Ureter (tissue), 1 donor: ENCODE measurements around the gene GPC5. TPM values are rescaled to one million over a fixed set of nuclear protein-coding genes. Genes with fewer than 3 reads are reported as not detected.

Source experiments
- DNase-seq: peaks from one replicate; pipeline ENCODE4 v3.0.0-alpha.2; 2020; ENCODE audit warnings: low spot score
- total RNA-seq: library from RNA; stranded (reverse); gene quantifications from one replicate; pipeline ENCODE4 v1.2.4, GENCODE V29; 2023
- donor health status: DM: yes; HTN: yes; CAD: no.

Gene GPC5
- total RNA-seq, 1 donor from 2014 or later = 0.39 TPM

- DNase-seq = no peak
These were observed 56.2 kb downstream of the GPC5 start for GRCh38 chr13:91454666-91455065.

- no peak for DNase-seq
These were observed 58.4 kb downstream of the GPC5 start for GRCh38 chr13:91456837-91457236.

- no peak for DNase-seq
These were observed 61.1 kb downstream of the GPC5 start for GRCh38 chr13:91459485-91459884.

GRCh38 chr13:91464336-91464735 is 65.9 kb downstream of the GPC5 start:
- DNase-seq = no peak

GRCh38 chr13:91467236-91467635 is 68.8 kb downstream of the GPC5 start:
- no peak for DNase-seq

GRCh38 chr13:91468301-91468700 is 69.9 kb downstream of the GPC5 start:
- no peak for DNase-seq

- DNase-seq = no peak
These were observed 71.7 kb downstream of the GPC5 start for GRCh38 chr13:91470084-91470621.

- DNase-seq = no peak
These were observed 72.3 kb downstream of the GPC5 start for GRCh38 chr13:91470681-91471080.

GRCh38 chr13:91482427-91482826 is 84.0 kb downstream of the GPC5 start:
- DNase-seq = no peak

- no peak for DNase-seq
These were observed 93.6 kb downstream of the GPC5 start for GRCh38 chr13:91491980-91492379.

GRCh38 chr13:91493442-91493841 is 95.0 kb downstream of the GPC5 start:
- no peak for DNase-seq

- no peak for DNase-seq
These were observed 99.9 kb downstream of the GPC5 start for GRCh38 chr13:91498298-91498697.

- no peak for DNase-seq
These were observed 105.8 kb downstream of the GPC5 start for GRCh38 chr13:91504216-91504615.

- DNase-seq = no peak
These were observed 108.3 kb downstream of the GPC5 start for GRCh38 chr13:91506759-91507158.

- DNase-seq = no peak
These were observed 111.6 kb downstream of the GPC5 start for GRCh38 chr13:91510058-91510457.

GRCh38 chr13:91513790-91514189 is 115.4 kb downstream of the GPC5 start:
- DNase-seq = no peak

- no peak for DNase-seq
These were observed 118.4 kb downstream of the GPC5 start for GRCh38 chr13:91516799-91517198.

- no peak for DNase-seq
These were observed 122.5 kb downstream of the GPC5 start for GRCh38 chr13:91520952-91521351.

- no peak for DNase-seq
These were observed 124.7 kb downstream of the GPC5 start for GRCh38 chr13:91523116-91523515.

GRCh38 chr13:91526543-91527033 is 128.2 kb downstream of the GPC5 start:
- DNase-seq = no peak

- DNase-seq = no peak
These were observed 131.5 kb downstream of the GPC5 start for GRCh38 chr13:91529739-91530482.

GRCh38 chr13:91531646-91532045 is 133.2 kb downstream of the GPC5 start:
- no peak for DNase-seq

- no peak for DNase-seq
These were observed 134.9 kb downstream of the GPC5 start for GRCh38 chr13:91533354-91533753.

GRCh38 chr13:91534996-91535395 is 136.6 kb downstream of the GPC5 start:
- DNase-seq = no peak
